Loucy (cell line): Measurements from ENCODE around the gene UTP14A.

Source experiments
- CTCF ChIP-seq: fragments of 200-600 bp; sonication (generic); conservative IDR thresholded peaks from 2 replicates; pipeline ENCODE4 v1.5.1; 2014; ENCODE audit warnings: mild to moderate bottlenecking, antibody characterized with exemption, low read length
- EZH2phosphoT487 ChIP-seq: fragments of 200-600 bp; IDR thresholded peaks from 2 replicates; pipeline ENCODE4 v1.6.1; 2018; ENCODE audit warnings: antibody characterized with exemption, mild to moderate bottlenecking, moderate library complexity, borderline replicate concordance

GRCh38 chrX:129932016-129932820, 26.3 kb downstream of the UTP14A start:
- TF ChIP-seq CTCF = no peak
- TF ChIP-seq EZH2phosphoT487 = no peak
